CD4-positive, alpha-beta T cell treated with Interleukin-6 at 100 ng/mL for 8 hours (primary cell): ENCODE results near the gene PDGFRB.

Source experiments
- DNase-seq: peaks from one replicate; pipeline ENCODE4 v3.0.0-alpha.2; 2020; ENCODE audit warnings: mixed read lengths, low spot score

PDGFRB gene

DNA sequence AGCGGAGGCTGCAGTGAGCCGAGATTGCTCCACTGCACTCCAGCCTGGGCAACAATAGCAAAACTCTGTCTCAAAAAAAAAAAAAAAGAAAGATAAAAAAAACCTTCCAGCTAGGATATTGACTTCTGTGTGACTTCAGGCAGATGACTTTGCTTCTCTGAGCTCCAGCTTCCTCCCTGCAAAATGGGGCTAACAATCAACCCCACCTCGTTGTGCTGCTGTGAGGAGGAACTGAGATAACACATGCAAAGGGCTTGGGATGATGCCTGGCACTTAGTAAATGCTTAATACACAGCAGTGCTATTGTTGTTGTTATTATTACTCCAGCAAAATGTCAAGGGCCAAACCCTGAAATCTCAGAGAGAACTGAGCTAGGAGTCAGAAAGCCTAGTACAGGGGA, 7.4 kb upstream of the PDGFRB start:
- no peak for DNase-seq

DNA sequence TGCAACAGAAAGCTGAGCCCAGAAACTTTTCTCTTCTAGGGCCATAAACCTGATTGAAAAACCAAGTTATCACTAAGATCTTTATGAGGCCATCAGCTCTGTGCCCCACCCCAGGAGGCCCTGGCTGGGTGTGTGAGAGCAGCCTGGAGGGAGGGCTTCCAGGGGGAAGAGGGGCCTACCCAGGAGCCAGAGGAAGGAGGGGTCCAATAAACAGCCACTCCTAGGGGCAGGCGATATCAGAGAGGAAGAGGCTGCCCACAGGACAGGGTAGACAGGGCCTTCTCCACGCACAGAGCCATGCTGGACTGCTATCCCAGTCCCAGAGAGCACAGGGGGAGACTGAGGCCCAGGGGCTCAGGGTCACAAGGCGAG, 6.5 kb upstream of the PDGFRB start:
- no peak for DNase-seq

DNA sequence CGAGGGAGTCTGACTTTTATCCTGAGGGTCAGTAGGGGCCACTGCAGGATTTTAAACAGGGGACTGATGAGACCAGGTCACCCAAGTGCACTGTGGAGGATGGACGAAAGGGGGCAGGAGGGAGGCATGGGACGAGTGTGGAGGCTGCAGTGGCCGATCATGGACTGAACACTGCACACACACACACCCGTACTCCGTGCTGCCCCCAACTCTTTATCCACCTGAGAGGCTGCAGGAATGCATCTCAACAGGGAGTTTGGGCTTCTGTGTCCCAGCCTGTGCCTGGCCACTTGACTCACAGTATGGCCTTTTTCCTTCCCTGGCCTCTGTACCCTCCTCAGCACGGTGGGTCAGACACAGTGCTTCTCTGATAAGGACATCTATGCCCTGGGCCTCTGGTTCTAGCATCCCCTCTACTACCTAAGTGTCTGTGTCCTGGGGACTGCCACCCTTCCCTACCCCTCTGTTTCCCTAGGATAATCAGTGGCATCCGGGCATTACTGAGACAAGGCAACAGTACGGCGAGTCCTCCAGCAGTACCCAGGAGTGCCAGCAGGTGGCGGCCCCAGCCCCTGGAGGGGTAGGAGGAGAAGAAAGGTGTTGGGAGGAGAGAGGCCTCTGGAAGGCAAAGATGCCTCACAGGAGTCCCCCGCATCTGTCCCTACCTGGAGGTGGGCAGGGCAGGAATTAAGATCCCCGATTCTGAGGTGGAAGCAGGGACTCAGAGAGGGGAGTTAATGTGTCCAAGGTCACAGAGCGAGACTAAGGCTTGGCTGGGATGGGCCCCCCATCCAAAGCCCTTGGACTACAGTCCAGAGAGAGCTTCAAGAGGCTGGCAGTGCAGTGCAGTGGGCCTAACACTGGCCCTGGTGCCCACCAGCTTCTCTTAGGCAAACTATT, 5.8 kb upstream of the PDGFRB start:
- peak; percentile 47 for DNase-seq

DNA sequence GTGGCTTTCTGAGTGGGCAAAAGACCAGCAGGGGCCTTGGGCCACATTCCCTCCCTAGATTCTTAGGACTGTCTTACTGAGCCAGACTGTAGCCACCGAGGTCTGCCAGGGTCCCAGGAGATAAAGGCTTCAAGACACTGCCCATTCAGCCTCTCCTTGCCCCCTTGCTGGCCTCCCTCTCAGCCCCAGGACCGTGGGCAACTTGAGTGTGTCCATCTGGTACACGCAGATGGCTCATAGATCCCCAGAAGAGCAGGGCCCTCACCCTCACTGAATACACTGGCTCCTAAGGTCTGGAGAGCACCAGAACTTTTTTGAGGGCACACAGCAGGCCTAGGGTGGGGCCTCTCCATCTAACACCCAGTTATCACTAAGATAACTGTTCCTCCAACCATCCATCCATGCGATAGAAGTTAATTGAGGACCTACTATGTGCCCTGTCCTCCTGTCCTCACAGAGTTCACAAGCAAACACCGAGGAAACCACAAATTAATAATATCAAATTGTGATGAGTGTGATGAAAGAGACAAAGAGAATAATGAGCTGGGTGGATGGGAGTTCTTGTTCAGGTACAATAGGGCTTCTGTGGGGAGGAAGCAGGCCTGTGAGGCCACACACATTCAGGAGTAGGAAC, 4.9 kb upstream of the PDGFRB start:
- DNase-seq = no peak

DNA sequence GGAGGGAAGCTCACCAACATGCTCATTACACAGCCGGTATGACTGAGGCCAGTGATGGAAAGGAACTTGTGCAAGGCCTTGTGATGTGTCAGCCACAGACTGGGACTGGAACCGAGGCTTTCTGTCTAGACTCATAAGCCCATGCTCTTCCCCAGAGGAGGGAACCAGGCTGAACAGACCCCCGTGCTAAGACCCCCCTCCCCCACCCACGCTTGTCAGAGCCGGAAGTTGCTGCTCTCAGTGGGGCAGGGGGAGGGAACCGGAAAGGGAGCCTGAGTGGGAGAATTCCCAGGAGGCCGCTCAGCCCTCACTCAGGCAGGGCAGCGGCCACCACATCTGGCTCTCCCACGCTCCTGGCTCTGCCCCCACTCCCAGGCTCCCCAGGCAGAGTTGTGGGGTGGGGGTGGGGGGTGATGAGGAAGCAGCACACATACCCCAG, 4.1 kb upstream of the PDGFRB start:
- DNase-seq = no peak

DNA sequence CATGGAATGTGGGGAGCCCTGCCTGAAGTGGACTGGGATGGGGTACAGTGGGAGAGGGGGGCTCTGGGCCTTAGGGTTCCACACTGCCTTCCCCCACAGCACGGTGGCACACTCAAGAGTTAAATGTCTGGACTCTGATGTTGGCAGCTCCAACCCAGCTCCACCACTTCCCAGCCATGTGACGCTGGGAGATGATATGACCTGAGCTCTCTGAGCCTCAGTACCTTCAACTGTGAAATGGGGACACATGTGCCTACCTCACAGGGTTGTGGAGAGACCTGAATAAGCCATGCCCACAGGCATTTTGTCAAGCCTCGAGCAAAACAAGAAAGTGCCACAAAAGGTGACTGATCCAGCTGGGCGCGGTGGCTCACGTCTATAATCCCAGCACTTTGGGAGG, 3.4 kb upstream of the PDGFRB start:
- DNase-seq = no peak

DNA sequence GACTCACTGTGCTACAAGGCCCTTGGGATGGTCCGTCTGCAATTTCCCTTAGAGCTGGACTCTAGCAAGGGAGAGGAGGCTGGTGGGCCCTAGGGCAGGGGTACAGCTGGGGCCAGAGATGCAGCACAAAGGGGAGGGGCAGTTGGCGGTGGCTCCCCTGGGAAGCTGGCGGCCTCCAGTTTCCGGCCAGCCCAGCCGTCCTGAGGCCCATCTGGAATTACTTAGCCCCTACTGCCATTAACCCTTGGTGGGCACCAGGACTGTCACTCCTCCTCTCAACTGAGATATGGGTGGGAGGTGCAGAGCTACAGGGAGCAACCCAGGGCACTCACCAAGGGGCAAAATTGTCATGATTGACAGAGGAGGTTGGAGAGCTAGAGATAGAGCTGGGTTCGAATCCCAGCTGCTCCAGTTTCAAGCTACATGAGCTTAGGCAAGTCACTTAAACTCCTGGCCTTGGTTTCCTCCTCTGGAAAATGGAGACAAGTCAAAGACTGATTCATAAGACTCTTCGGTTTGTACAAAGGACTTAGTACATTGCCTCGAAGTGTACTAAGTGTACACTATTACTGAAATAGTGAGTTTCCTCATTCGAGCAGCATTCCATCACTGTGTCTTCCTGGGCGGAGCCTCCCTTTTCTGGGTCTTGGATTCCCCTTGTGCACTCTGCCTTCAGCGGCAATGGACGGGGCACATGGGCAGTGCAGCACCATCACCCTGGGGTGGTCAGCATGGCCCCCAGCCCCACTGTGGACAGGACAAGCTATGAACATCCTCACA, 2.7 kb upstream of the PDGFRB start:
- no peak for DNase-seq

DNA sequence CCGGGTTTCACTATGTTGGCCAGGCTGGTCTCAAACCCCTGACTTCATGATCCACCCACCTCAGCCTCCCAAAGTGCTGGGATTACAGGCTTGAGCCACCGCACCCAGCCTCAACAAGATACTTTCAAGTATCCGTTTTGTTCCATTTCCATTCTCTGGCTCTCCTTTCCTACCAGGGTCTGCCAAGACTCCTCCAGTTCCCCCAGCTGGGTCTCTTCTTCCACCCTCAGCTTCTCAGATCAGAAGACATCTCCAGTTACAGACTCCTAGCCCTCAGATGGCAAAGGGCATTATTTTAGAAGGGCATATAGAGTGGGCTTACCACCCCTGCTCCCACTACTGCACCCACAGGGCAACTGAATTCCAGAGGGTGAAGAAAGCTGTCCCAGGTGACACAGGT, 1.5 kb upstream of the PDGFRB start:
- DNase-seq = no peak

DNA sequence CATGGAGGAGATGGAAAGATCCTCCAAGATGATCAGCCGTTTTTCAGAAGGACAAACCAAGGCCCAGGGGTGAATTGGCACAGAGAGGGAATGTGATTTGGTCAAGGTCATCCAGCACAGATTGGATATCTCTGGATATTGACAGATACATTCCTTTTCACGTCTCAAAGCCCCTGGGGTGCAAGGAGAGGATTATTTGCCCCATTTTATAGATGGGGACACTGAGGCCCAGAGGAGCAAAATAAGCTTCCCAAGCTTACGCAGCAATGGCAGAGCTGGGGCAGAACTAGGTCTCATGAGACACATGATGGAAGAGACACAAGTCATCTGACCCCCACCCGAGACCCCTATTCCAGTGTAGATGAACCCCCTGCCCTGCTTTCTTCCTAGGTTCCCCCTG, 895 bp upstream of the PDGFRB start:
- no peak for DNase-seq

DNA sequence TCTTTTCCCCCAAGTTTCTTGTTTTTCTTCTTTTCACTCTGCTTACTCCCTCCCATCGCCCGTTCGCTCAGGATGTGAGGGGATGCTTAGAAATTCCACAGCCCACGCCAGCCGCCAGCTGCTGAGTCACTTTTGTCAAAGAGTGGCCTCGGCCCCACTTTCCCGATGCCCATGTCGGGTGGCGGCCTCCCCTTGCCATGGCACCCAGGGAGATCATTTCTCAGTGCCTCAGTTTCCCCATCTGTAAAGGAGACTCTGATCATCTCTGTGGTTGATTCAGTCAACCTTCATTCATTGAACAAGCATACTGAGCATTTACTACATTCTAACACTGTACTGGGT, 353 bp upstream of the PDGFRB start:
- DNase-seq = no peak

DNA sequence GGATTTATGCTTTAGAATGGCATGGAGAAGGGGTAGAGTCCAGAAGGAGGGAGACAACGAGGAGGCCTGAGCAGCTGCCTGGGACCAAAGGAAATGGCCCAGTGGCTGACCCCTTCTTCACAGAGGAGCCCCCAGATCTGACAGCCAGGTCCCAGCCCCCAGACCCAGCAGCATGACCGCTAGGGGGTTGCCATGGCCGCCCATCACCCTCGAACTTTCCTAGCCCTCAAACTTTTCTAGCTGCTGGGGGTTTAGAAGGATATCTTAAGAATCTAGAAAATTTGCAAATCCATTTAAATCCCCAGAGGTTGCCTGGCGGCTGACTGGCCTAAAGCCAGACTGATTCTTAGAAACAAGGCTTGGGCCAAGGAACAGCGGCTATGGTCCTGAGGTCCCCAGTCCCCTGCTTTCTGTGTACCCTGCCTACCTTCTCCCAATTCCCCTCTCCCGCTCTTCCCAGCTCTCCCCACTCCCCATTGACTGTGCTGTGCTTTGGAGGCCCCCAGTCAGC, 972 bp downstream of the PDGFRB start:
- no peak for DNase-seq

DNA sequence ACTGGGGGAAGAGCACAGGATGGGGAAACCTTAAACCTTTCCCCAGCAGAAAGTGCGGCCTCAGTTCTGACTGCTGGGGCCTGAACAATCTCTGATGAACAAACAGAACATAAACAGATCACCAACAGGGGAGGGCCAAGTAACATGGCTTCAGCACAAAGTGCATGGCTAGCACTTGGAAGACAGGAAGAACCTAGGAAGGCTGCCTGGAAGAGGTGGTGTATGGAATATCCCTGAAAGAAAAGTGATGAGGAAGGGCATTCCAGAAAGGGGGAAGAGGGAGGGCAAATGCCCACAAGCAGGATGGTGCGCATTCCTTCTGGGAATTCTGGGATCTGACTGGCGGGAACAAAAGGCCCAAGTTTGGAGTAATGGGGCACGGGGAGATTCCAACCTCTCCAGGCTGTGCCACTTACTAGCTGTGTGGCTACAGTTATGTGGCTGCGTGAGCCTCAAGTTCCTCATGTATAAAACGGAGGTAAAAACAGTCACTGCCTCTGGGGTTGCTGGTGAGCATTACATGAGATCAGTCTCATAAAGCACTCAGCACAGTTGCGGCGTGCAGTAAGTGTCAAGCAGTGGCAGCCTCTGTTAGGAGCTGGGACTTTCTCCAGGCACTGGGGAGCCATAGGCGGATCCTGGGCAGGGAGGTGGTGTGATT, 1.6 kb downstream of the PDGFRB start:
- DNase-seq = no peak

DNA sequence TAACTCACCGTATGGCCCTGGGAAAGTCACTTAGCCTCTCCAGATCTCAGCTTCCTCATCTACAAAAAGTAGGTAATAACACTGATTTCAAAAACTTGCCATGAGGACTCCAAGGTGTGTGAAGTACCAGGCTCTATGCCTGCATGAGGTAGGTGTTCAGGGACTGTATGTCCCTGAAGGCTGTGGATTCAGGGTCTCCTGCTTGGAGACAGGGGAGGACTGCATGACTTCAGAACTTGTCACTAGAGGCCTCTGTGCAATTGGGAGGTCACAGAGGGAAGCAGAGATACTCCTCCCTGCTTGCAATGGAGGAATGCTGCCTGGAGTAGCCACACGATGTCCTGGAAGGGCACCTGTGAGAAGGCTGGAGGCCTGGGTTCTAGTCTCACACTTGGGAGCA, 2.2 kb downstream of the PDGFRB start:
- no peak for DNase-seq

DNA sequence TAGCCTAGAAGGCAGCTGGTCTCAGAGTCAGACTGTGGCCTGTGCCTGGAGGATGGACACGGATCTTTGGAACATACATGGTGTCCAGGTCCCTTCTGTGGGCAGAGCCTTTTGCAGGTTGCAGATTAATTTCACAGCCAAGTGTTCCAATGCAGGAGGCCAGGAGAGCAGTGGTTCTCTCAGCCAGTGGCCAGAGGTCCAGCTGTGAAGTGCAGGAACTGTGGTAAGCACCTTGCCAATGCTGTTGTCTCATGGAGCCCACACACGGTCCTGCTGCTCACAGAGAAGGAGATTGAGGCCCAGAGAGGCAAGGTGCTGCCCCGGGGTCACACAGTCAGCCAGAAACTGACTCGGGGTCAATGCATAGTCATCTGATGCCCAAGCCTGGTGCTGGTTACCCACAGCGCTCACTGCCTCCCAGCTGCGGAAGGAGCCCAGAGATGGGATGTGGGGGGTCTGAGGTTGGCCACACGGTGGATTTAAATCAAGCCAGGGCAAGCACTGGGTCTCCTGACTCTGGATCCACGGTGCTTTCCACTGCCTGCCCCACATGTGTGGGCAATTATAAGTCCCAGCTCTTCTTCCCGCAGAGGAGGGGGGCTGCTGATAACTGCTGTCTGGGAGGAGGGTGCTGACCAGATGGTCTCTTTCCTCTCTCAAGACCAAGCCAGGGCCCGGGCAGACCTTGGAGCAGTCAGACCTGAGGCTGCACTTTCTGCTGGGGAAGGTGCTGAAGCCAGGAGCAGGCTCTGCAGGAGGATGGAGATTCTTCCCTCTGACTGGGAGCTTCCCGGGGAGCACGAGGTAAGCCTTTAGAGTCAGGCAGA, 2.8 kb downstream of the PDGFRB start:
- no peak for DNase-seq

DNA sequence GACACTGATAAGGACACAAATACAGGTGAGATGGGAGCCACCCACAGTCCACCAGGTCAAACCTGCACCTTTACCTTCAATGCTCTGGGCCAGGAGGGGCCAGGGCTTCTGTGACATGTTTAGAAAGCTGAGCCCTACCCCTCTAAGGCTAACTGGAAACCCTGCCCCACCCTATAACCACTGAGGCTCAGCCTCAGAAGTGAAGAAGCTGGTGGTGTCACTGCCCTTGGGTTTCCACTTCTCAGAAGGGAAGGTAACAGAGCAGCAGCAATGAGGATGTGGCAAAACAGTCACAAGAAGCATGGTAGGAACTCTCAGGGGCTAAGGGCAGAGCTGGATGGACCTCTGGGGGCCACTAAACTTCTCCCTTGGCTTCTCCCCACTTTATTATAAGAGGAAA, 6.0 kb downstream of the PDGFRB start:
- DNase-seq = no peak

DNA sequence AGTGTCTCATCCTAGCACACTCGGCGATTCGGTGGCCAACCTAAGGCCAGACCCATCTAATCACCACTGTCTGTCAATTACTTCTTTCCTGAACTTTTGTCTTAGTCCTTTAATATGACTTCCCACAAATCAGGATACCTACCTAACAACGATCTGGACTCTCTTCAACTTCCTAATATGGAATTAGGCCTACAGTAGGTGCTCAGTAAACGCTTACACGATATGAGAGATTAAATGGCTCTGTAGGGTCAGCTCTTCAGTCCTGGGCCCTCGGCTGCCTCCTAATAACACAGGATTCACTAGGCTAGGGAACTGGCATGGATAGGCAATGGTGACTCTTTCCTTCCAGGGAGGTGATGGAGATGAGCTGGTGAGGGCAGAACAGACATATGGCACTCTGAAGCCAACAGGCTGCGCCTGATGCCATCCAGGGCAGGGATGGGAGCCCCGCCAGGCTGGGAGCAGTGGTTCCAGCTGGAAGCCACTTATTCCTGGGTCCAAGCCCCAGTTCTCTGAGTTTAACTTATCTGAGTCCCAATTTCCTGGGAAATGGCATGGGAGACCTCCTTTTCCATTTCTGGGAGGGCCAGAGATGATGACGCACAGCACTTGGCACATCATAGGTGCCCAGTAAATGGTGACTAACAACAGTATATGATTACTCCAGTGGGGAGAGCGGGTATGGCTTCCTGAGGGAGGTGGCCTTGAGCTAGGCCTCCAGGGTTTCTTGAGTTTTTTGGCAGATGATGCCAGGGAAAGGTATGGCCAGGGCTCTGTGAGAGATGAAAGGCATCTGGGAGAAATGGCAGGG, 7.3 kb downstream of the PDGFRB start:
- no peak for DNase-seq

DNA sequence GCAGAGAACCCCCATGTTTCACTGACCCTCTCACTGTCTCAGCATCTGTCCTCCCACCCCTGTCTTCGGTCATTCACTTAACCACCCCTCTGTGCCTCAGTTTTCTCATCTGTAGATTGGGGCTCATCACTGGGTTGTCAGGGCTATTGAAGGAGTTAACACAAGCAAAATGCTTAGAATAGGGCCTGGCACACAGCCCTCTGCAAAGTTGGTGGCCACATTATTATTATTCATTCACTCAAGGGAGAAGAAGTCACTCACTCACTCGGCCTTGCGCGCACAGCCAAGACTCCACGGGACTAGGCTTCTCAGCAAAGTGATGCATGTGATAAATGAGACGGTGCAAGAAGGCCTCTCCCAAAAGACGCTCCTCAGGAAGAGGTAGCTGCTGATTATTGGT, 8.0 kb downstream of the PDGFRB start:
- DNase-seq = no peak

DNA sequence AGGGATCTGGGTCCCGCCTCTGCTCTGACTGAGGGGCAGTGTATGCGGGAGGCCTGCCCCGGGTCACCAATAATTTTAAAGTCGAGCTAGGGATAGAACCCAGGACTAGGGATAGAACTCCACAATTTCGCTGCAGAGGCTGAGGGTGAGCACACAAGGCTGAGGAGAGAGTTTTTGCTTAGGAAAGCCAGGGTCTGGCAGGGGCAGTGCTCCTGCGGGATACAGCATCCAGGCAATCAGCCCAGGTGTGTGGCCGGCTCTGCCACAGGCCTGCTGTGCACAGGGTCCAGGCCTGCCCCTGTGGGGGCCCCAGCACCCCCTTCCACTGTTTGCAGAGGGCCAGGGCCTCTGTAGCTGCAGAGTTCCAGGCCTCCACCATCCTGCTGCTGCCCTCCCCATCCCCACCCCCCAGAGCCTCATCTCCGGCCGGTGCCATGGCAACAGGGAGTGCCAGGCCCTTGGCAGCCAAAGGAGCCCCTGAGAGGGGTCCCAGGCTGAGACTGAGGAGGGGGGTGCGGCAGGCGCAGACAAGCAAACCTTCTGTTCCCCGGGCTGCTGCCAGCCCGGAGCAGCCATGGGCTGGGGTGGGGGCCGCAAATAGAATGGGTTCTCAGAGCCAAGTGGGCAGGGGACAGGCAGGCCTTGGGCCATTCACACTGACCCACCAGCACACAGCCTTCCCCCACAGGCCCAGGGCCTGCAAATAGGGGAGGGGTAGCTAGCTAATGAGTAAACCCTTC, 8.6 kb downstream of the PDGFRB start:
- no peak for DNase-seq

DNA sequence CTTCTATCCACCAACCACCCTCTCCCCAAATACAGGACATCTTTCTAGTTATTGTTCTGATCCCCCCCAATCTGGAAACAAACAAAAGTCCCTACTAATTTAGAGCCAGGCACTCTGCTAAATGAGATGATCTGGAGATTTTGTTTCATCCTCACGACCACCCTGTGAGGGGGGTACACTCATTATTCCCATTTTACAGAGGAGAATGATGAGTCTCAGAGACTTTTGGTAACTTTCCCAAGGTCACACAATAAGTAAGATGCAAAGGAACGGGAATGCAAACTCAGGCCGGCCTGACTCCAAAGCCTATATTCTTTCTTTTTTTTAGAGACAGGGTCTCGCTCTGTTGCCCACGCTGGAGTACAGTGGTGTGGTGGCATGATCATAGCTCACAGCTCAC, 9.4 kb downstream of the PDGFRB start:
- DNase-seq = no peak

DNA sequence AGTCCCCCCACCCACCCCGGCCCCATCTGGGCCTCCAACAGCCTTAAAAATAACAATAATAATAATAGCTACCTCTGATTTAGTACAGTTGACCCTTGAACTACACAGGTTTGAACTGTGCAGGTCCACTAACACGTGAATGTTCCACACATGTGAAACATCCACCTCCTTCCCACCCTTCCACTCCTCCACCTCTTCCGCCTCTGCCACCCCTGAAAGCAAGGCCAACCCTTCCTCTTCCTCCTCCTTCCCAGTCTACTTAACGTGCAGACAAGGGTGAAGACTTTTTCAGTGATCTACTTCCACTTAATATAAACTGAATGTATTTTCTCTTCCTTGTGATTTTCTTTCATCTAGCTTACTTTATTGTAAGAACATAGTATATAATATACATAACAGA, 10.8 kb downstream of the PDGFRB start:
- no peak for DNase-seq
